T-helper 17 cell (primary cell): ENCODE results near the gene DISC1. TPM values are rescaled to one million over a fixed set of nuclear protein-coding genes. Genes with fewer than 3 reads are reported as not detected.

Experiments
- ATAC-seq: fragments of 150-1000 bp; cut with Tn5 transposase; 2 replicates; pipeline ENCODE4 v1.10.0; 2021; ENCODE audit warnings: mild to moderate bottlenecking, moderate library complexity
- DNase-seq, 3 donors: peaks; one replicate each; pipeline versions ENCODE4 v3.0.0 to v3.0.0-alpha.2; 2020 to 2021
- H3K9me3 ChIP-seq: one replicate; pipeline ENCODE4 v1.7.0; 2013; ENCODE audit warnings: low read length, mild to moderate bottlenecking; ENCODE audit not compliant: control insufficient read depth, poor library complexity, severe bottlenecking
- H3K27ac Mint-ChIP-seq: one replicate; pipeline ENCODE4 v1.8.0; 2022; ENCODE audit warnings: mild to moderate bottlenecking, moderate library complexity, mixed read lengths
- H3K27me3 Mint-ChIP-seq: one replicate; pipeline ENCODE4 v1.8.0; 2022; ENCODE audit warnings: mixed read lengths
- H3K36me3 Mint-ChIP-seq: one replicate; pipeline ENCODE4 v1.8.0; 2022; ENCODE audit warnings: low read depth, mixed read lengths
- H3K4me1 Mint-ChIP-seq: one replicate; pipeline ENCODE4 v1.8.0; 2022; ENCODE audit warnings: mild to moderate bottlenecking, mixed read lengths
- H3K4me3 Mint-ChIP-seq: one replicate; pipeline ENCODE4 v1.8.0; 2022; ENCODE audit warnings: mild to moderate bottlenecking, moderate library complexity, mixed read lengths
- total RNA-seq, 4 donors: library from RNA in 2 of 4; stranded (reverse) in 2 of 4; gene quantifications; one replicate each; pipeline ENCODE4 v1.2.3 and lab custom pipeline; 2022 to 2026

The DISC1 gene
- total RNA-seq, 2 donors from 2014 or later, result 16.2 to 17.4 TPM

GRCh38 chr1:232011961-232012360 lies 385.4 kb downstream of the DISC1 start:
- DNase-seq (no peak), ATAC-seq (no peak)
- H3K27ac Mint-ChIP-seq, result no peak overlapping the region
- H3K4me3 Mint-ChIP-seq, result no peak overlapping the region
- no peaks in the 10 kb centered on the region for H3K27me3 Mint-ChIP-seq
- no peaks in the 10 kb centered on the region for H3K9me3 ChIP-seq
- H3K36me3 Mint-ChIP-seq, result peaks cover 2% of the 10 kb centered on the region
- peaks cover 3% of the 10 kb centered on the region for H3K4me1 Mint-ChIP-seq

- no peak overlapping the region for H3K4me3 Mint-ChIP-seq
- no peaks in the 10 kb centered on the region for H3K27me3 Mint-ChIP-seq
- H3K9me3 ChIP-seq, result no peaks in the 10 kb centered on the region
- peaks cover 2% of the 10 kb centered on the region for H3K36me3 Mint-ChIP-seq
- peaks cover 2% of the 10 kb centered on the region for H3K4me1 Mint-ChIP-seq
- no peak overlapping the region for H3K27ac Mint-ChIP-seq
- ATAC-seq (no peak), DNase-seq (no peak)
These were observed 386.3 kb downstream of the DISC1 start for GRCh38 chr1:232012773-232013386.

DNA sequence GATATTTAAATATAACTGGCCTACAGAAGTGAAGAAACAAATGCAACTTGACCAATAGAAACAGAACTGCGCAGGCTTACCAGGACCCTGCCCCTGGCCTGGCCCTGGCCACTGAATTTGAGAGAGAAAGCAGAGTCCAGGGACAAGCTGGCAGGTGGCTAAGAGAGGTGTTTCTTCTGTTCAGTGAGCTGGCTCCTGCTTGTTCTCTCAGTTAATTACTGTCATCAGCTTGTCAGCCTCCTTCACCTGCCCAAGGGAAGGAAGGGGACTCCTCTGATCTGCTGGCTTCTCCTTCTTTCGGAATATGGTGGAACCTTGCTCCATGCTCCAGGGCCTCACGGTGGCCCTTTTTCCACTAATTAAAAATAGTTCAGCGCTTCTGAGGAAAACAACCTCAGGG lies 388.4 kb downstream of the DISC1 start:
- H3K36me3 Mint-ChIP-seq, result no peaks in the 10 kb centered on the region
- H3K27me3 Mint-ChIP-seq, result no peaks in the 10 kb centered on the region
- no peak overlapping the region for H3K4me3 Mint-ChIP-seq
- no peaks in the 10 kb centered on the region for H3K4me1 Mint-ChIP-seq
- no peak for DNase-seq
- H3K9me3 ChIP-seq, result no peaks in the 10 kb centered on the region
- peak overlapping the region; percentile 4 for H3K27ac Mint-ChIP-seq
- no peak for ATAC-seq

GRCh38 chr1:232016616-232017015 lies 390.0 kb downstream of the DISC1 start:
- ATAC-seq, result no peak
- H3K9me3 ChIP-seq, result no peaks in the 10 kb centered on the region
- DNase-seq, result no peak
- Mint-ChIP-seq H3K27ac (no peak overlapping the region), H3K4me3 (no peak overlapping the region), H3K36me3 (no peaks in the 10 kb centered on the region), H3K27me3 (no peaks in the 10 kb centered on the region), H3K4me1 (no peaks in the 10 kb centered on the region)

DNA sequence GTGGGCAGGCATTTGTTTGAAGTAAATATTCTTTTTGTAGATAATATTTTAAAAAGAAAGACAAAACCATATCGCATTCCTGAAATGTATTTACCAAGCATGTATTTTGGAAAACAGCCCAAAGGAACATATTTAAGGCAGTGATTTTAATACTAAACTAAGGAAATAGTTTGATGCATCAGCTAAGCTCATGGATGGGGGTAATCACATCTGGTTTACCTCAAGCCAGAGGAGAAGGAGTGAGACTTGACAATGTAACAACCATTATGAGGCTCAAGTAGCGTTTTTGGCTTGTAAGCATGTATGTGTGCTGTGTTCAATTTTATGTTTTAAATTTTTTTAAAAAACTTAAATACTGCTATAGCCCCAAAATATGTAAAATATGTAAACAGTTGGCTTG lies 390.5 kb downstream of the DISC1 start:
- no peak for DNase-seq
- H3K27me3 Mint-ChIP-seq, result no peaks in the 10 kb centered on the region
- no peaks in the 10 kb centered on the region for H3K36me3 Mint-ChIP-seq
- H3K4me3 Mint-ChIP-seq, result no peak overlapping the region
- H3K27ac Mint-ChIP-seq, result no peak overlapping the region
- ATAC-seq, result no peak
- H3K4me1 Mint-ChIP-seq, result no peaks in the 10 kb centered on the region
- no peaks in the 10 kb centered on the region for H3K9me3 ChIP-seq

- no peaks in the 10 kb centered on the region for H3K4me1 Mint-ChIP-seq
- H3K36me3 Mint-ChIP-seq, result no peaks in the 10 kb centered on the region
- no peaks in the 10 kb centered on the region for H3K9me3 ChIP-seq
- DNase-seq, result no peak
- ATAC-seq, result no peak
- no peaks in the 10 kb centered on the region for H3K27me3 Mint-ChIP-seq
- no peak overlapping the region for H3K4me3 Mint-ChIP-seq
- no peak overlapping the region for H3K27ac Mint-ChIP-seq
These were observed 391.2 kb downstream of the DISC1 start for GRCh38 chr1:232017759-232018158.

DNA sequence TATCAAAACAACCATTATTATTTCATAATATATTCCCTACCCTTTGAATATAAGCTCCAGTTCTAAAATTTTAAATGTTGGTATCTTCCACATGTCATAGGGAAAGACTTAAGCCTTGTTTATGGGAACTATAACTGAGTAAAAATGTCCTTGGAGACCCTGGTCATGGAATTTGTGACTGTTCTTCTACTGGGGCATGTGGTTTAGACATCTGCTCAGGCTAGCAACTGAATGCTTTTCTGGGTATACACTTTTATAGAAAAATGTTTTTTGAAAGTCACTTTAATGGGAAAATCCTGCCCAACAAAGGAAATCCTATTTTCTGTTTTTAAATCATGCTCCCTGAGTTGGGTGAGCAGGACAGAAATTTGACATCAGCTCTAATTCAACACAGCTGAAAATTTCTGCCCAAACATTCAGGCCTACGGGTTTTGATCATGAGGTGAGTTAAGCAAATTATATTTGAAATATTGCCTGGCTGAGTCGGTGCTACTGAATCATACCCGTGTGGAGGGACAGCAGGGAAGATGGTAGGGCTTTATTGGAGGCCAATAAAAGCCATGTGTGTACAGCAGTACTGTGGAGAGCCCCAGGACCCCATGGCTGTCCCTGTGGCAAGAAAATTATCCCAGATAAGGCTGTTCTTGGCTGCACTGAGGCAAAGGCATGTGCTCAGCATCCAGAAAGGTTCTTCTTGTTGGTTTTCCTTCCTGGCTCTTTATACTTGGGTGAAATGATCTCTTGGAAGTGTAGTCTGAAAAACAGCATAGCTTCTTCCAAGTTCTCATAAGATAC lies 391.8 kb downstream of the DISC1 start:
- ATAC-seq, result no peak
- H3K9me3 ChIP-seq, result no peaks in the 10 kb centered on the region
- Mint-ChIP-seq H3K4me1 (no peaks in the 10 kb centered on the region), H3K36me3 (no peaks in the 10 kb centered on the region), H3K4me3 (no peak overlapping the region), H3K27me3 (no peaks in the 10 kb centered on the region), H3K27ac (peak overlapping the region; percentile 29)
- no peak for DNase-seq

- H3K9me3 ChIP-seq, result no peaks in the 10 kb centered on the region
- DNase-seq (no peak), ATAC-seq (no peak)
- Mint-ChIP-seq H3K36me3 (peaks cover 2% of the 10 kb centered on the region), H3K27ac (peak overlapping the region; percentile 29), H3K4me1 (no peaks in the 10 kb centered on the region), H3K27me3 (no peaks in the 10 kb centered on the region), H3K4me3 (no peak overlapping the region)
These were observed 392.4 kb downstream of the DISC1 start for GRCh38 chr1:232019026-232019340.

DNA sequence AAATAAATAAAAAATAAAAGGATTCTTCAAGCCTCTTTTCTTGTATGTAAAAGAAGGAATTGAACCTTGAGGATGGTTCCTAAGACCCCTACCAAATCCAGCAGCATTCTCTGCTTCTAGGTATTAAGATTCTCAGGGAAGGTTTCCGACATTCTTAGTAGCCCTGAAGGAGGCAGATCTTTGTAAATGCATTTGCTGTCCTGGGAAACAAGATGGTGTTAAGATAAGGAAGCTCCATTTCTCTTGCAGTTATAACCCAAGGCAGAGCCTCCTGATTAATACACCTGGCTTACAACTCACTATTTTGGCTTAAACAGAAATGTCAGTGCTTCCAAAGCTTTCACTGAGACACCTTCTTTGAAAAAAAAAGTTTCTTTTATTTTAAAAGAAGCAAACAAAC lies 393.8 kb downstream of the DISC1 start:
- DNase-seq, result no peak
- H3K4me1 Mint-ChIP-seq, result no peaks in the 10 kb centered on the region
- no peak overlapping the region for H3K27ac Mint-ChIP-seq

GRCh38 chr1:232029315-232029714 lies 402.7 kb downstream of the DISC1 start:
- peaks cover 8% of the 10 kb centered on the region for H3K36me3 Mint-ChIP-seq

More for the DNA sequence above, 393.8 kb downstream of the DISC1 start:
- Mint-ChIP-seq H3K4me3 (no peak overlapping the region), H3K36me3 (peaks cover 4% of the 10 kb centered on the region), H3K27me3 (no peaks in the 10 kb centered on the region)
- ATAC-seq, result no peak
- no peaks in the 10 kb centered on the region for H3K9me3 ChIP-seq

GRCh38 chr1:232031156-232031555 lies 404.6 kb downstream of the DISC1 start:
- Mint-ChIP-seq H3K4me1 (no peaks in the 10 kb centered on the region), H3K27ac (no peak overlapping the region), H3K36me3 (peaks cover 5% of the 10 kb centered on the region), H3K27me3 (no peaks in the 10 kb centered on the region), H3K4me3 (no peak overlapping the region)
- DNase-seq (no peak), ATAC-seq (no peak)
- no peaks in the 10 kb centered on the region for H3K9me3 ChIP-seq

More at GRCh38 chr1:232029315-232029714, 402.7 kb downstream of the DISC1 start:
- no peak for ATAC-seq
- H3K4me3 Mint-ChIP-seq, result no peak overlapping the region
- no peaks in the 10 kb centered on the region for H3K27me3 Mint-ChIP-seq
- H3K4me1 Mint-ChIP-seq, result no peaks in the 10 kb centered on the region
- no peaks in the 10 kb centered on the region for H3K9me3 ChIP-seq
- H3K27ac Mint-ChIP-seq, result no peak overlapping the region
- DNase-seq, result no peak

DNA sequence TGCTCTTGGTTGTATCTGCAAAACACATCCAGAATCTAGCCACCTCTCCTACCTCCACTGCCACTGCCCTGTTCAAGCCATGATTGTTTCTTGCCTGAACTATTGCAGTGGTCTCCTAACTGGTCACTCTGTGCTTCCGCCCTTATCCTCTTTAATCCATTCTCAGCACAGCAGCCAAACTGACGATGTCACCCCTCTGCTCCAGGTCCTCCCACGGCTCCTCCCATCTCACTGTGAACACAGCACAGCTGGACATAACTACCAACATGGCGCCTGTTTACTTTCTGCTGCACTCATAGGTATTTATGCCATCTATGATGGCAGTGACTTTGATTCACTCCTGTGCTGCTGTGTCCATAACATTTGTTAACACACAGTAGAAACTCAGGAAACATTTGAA lies 406.7 kb downstream of the DISC1 start:
- H3K27me3 Mint-ChIP-seq, result no peaks in the 10 kb centered on the region
- no peaks in the 10 kb centered on the region for H3K9me3 ChIP-seq
- ATAC-seq, result no peak
- DNase-seq, result no peak
- H3K27ac Mint-ChIP-seq, result no peak overlapping the region
- no peaks in the 10 kb centered on the region for H3K4me1 Mint-ChIP-seq
- no peak overlapping the region for H3K4me3 Mint-ChIP-seq
- H3K36me3 Mint-ChIP-seq, result peaks cover 5% of the 10 kb centered on the region

GRCh38 chr1:232034556-232034955 lies 408.0 kb downstream of the DISC1 start:
- no peak for ATAC-seq
- H3K27me3 Mint-ChIP-seq, result no peaks in the 10 kb centered on the region

More at GRCh38 chr1:232034556-232034955, 408.0 kb downstream of the DISC1 start:
- no peaks in the 10 kb centered on the region for H3K9me3 ChIP-seq
- Mint-ChIP-seq H3K4me3 (no peak overlapping the region), H3K36me3 (peaks cover 5% of the 10 kb centered on the region), H3K4me1 (no peaks in the 10 kb centered on the region), H3K27ac (no peak overlapping the region)
- no peak for DNase-seq
